Panc1 (cell line): ENCODE measurements around the gene ERO1A. TPM values are rescaled to one million over a fixed set of nuclear protein-coding genes. Genes with fewer than 3 reads are reported as not detected.
A peak's percentile ranks its signal among the peaks of the same experiment; 100 is the strongest.

Experiments used
- ATAC-seq: fragments of 200-7000 bp; cut with Tn5 transposase; 2 replicates; pipeline ENCODE4 v1.9.1; 2020; ENCODE audit warnings: mild to moderate bottlenecking, moderate library complexity
- BruUV-seq: library from RNA; stranded (reverse); fragments of 400-500 nt; replicated peaks from 2 replicates; lab custom pipeline; 2021; lab: Mats Ljungman, UMichigan
- CTCF ChIA-PET: fragments of 300-600 bp; sonication (Branson Sonifier 250); formaldehyde crosslinking; loops from one replicate; lab custom pipeline; 2022; ENCODE audit warnings: antibody characterized with exemption; lab: Charles Lee
- POLR2A ChIA-PET: fragments of 300-600 bp; sonication (Branson Sonifier 250); formaldehyde crosslinking; loops from one replicate; lab custom pipeline; 2022; ENCODE audit warnings: antibody characterized with exemption; lab: Charles Lee
- DNase-seq: peaks from one replicate; pipeline ENCODE4 v3.0.0-alpha.2; 2010; ENCODE audit warnings: low read depth, low spot score
- H3K27ac ChIP-seq: 2 replicates; pipeline ENCODE4 v1.5.1; 2011; ENCODE audit warnings: mild to moderate bottlenecking, low read length, inconsistent platforms
- H3K27me3 ChIP-seq: fragments of 200-500 bp; sonication (Bioruptor generic); 2 replicates; pipeline ENCODE4 v1.6.0; 2014; ENCODE audit warnings: low read length, inconsistent platforms; ENCODE audit not compliant: control insufficient read depth, insufficient read depth
- H3K36me3 ChIP-seq: fragments of 200-500 bp; sonication (Bioruptor generic); 2 replicates; pipeline ENCODE4 v1.5.1; 2014; ENCODE audit warnings: inconsistent platforms, mild to moderate bottlenecking, low read length, moderate library complexity; ENCODE audit not compliant: control insufficient read depth, insufficient read depth
- H3K4me1 ChIP-seq: 2 replicates; pipeline ENCODE4 v1.5.1; 2011; ENCODE audit warnings: inconsistent platforms, mild to moderate bottlenecking, low read length, moderate library complexity; ENCODE audit not compliant: control insufficient read depth, insufficient read depth
- H3K4me3 ChIP-seq, 2 experiments: 2 replicates each; pipeline ENCODE4 v1.5.1; 2011 to 2012; ENCODE audit warnings: low read depth in 2 of 2, low read length in 2 of 2, mild to moderate bottlenecking in 2 of 2, inconsistent platforms in 1 of 2, moderate library complexity in 1 of 2
- H3K9me3 ChIP-seq: fragments of 200-500 bp; sonication (Bioruptor generic); 2 replicates; pipeline ENCODE4 v1.5.1; 2014; ENCODE audit warnings: low read depth, mild to moderate bottlenecking, inconsistent platforms, low read length, moderate library complexity; ENCODE audit not compliant: control insufficient read depth, insufficient read depth
- CTCF ChIP-seq: fragments of 450-650 bp; IDR thresholded peaks from 2 replicates; pipeline ENCODE4 v1.5.1; 2017; ENCODE audit warnings: mild to moderate bottlenecking
- POLR2AphosphoS5 ChIP-seq: IDR thresholded peaks from 2 replicates; pipeline ENCODE4 v1.6.1; 2012; ENCODE audit warnings: mild to moderate bottlenecking, low read depth, low read length, moderate library complexity
- SIN3A ChIP-seq: IDR thresholded peaks from 2 replicates; pipeline ENCODE4 v1.6.1; 2012; ENCODE audit warnings: low read depth, mild to moderate bottlenecking, low read length, moderate library complexity, borderline replicate concordance; ENCODE audit not compliant: insufficient read depth
- TCF7L2 ChIP-seq: IDR thresholded peaks from 2 replicates; pipeline ENCODE4 v1.6.1; 2011; ENCODE audit warnings: mild to moderate bottlenecking, low read depth, low read length, inconsistent platforms
- in situ Hi-C: cut with HindIII; loops from 2 replicates; pipeline ENCODE4 v1.10.0; 2016; ENCODE audit warnings: low sequenced_read_pairs, low pct_unique_long_range_greater_than_20kb
- intact Hi-C: fragments of 100-400 bp; cut with micrococcal nuclease; formaldehyde crosslinking; loops from one replicate; pipeline ENCODE4 v1.10.0; 2022; ENCODE audit not compliant: unreplicated experiment
- total RNA-seq: library from RNA; stranded (reverse); gene quantifications from one replicate; pipeline ENCODE4 v1.2.1, GENCODE V29; 2021; ENCODE audit not compliant: unreplicated experiment
- TF ChIP-seq, protein P1 (sequence below), 2 experiments: IDR thresholded peaks; 2 replicates each; pipeline ENCODE4 v1.6.1; 2011 to 2012; ENCODE audit warnings: low read depth in 2 of 2, control low read depth in 1 of 2, low read length in 1 of 2, mild to moderate bottlenecking in 1 of 2, moderate library complexity in 1 of 2; ENCODE audit not compliant: insufficient read depth in 1 of 2

The ERO1A gene
- total RNA-seq, 1 experiment from 2014 or later: 83.3 TPM

DNA sequence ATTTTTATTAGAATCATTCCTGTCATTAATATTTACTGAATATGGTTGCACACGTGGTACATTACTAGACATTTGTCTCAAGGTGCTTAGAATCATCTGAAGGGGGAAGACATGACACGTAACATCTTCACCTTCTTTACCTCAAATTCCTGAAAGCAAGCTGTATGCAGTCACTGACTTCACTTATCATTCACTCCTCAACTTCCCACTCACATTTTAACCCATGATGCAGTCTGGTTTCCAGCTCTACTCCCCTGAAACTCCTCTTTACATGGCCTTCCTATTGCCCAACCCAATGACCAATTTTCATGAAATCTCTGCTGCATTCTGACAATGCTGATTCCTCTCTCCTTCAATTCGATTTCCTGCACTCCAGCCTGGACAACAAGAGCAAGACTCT lies 5.9 kb upstream of the ERO1A start:
- POLR2A ChIA-PET: interaction anchor here (0.7 kb wide), 1 partner anchor 1962 kb away, joined by 4 read pairs; no protein-coding TSS in a partner anchor
- in situ Hi-C loops: no loop called here
- H3K27ac ChIP-seq: peak overlapping the region; percentile 68; the same call in 1 of the 2 replicates

DNA sequence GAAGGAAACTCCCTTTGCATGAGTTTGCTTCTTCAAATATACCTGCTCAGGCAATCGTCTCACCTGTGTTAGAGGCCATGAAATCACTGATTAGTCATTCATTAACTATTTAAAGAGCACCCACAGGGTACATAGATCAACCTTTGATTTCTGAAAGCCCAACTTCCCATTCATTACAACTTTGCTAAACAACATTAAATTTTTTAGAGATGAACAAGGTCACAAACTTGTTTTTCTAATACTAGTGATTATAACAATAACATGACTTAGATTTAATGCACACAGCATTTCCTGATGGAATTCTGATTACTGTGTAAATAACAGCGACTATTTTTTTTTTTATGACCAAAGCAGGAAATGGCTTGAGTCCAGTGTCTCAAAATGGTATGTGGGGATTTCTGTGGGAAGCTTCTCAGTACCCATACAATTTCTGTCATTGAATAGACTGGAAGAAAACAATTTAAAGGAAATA lies 5.4 kb upstream of the ERO1A start:
- ChIA-PET POLR2A (interaction anchor here (0.7 kb wide), 1 partner anchor 1962 kb away, joined by 4 read pairs; no protein-coding TSS in a partner anchor), CTCF (no interaction called here)
- Histone ChIP-seq H3K36me3 (no peaks in the 10 kb centered on the region), H3K27ac (peak overlapping the region; percentile 68; the same call in 1 of the 2 replicates), H3K9me3 (no peaks in the 10 kb centered on the region), H3K4me1 (peaks cover 6% of the 10 kb centered on the region; the same call in 1 of the 2 replicates), H3K27me3 (no peaks in the 10 kb centered on the region), H3K4me3 (no peak overlapping the region)
- intact Hi-C loops (no loop called here), in situ Hi-C loops (no loop called here)
- ATAC-seq (no peak), DNase-seq (no peak)
- no TSS peak for BruUV-seq
- no peak for TF ChIP-seq POLR2AphosphoS5
- TF ChIP-seq SIN3A: no peak
- TF ChIP-seq CTCF: no peak
- TF ChIP-seq, protein P1, sequence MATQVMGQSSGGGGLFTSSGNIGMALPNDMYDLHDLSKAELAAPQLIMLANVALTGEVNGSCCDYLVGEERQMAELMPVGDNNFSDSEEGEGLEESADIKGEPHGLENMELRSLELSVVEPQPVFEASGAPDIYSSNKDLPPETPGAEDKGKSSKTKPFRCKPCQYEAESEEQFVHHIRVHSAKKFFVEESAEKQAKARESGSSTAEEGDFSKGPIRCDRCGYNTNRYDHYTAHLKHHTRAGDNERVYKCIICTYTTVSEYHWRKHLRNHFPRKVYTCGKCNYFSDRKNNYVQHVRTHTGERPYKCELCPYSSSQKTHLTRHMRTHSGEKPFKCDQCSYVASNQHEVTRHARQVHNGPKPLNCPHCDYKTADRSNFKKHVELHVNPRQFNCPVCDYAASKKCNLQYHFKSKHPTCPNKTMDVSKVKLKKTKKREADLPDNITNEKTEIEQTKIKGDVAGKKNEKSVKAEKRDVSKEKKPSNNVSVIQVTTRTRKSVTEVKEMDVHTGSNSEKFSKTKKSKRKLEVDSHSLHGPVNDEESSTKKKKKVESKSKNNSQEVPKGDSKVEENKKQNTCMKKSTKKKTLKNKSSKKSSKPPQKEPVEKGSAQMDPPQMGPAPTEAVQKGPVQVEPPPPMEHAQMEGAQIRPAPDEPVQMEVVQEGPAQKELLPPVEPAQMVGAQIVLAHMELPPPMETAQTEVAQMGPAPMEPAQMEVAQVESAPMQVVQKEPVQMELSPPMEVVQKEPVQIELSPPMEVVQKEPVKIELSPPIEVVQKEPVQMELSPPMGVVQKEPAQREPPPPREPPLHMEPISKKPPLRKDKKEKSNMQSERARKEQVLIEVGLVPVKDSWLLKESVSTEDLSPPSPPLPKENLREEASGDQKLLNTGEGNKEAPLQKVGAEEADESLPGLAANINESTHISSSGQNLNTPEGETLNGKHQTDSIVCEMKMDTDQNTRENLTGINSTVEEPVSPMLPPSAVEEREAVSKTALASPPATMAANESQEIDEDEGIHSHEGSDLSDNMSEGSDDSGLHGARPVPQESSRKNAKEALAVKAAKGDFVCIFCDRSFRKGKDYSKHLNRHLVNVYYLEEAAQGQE (IDR thresholded peaks at IDR 0.05; ENCODE audit: insufficient read depth in 1 of 2, low read depth in 2 of 2, low read length in 1 of 2): no peak
- no peak for TF ChIP-seq TCF7L2

More for the DNA sequence above, 5.9 kb upstream of the ERO1A start:
- Histone ChIP-seq H3K27me3 (no peaks in the 10 kb centered on the region), H3K36me3 (no peaks in the 10 kb centered on the region), H3K4me1 (peaks cover 7% of the 10 kb centered on the region; the same call in 1 of the 2 replicates), H3K9me3 (no peaks in the 10 kb centered on the region), H3K4me3 (no peak overlapping the region)
- CTCF ChIA-PET: interaction anchor here (0.7 kb wide), 1 partner anchor 1854 kb away, joined by 4 read pairs; no protein-coding TSS in a partner anchor
- TF ChIP-seq POLR2AphosphoS5: no peak
- TF ChIP-seq SIN3A: no peak
- no peak for TF ChIP-seq TCF7L2
- TF ChIP-seq, protein P1 (IDR thresholded peaks at IDR 0.05; ENCODE audit: insufficient read depth in 1 of 2, low read depth in 2 of 2, low read length in 1 of 2): no peak
- DNase-seq: no peak
- intact Hi-C loops: no loop called here
- BruUV-seq: no TSS peak
- ATAC-seq: no peak
